Vagina (tissue), 2 donors: ENCODE data around the gene HSPA9. TPM values are rescaled to one million over a fixed set of nuclear protein-coding genes. Genes with fewer than 3 reads are reported as not detected.

Experiments
- DNase-seq, 2 donors: peaks; one replicate each; pipeline ENCODE4 v3.0.0-alpha.2; 2017; ENCODE audit errors: extremely low spot score in 2 of 2
- H3K27ac ChIP-seq: fragments of 200-600 bp; sonication (generic); one replicate; pipeline ENCODE4 v1.5.1; 2019
- H3K27me3 ChIP-seq: fragments of 200-600 bp; sonication (generic); one replicate; pipeline ENCODE4 v1.5.1; 2019
- H3K36me3 ChIP-seq, 2 donors: fragments of 200-600 bp; sonication (generic); one replicate each; pipeline ENCODE4 v1.5.1; 2017 to 2019
- H3K4me1 ChIP-seq: fragments of 200-600 bp; sonication (generic); one replicate; pipeline ENCODE4 v1.5.1; 2019
- H3K4me3 ChIP-seq, 2 donors: fragments of 200-600 bp; sonication (generic); 1 replicate in 1 of 2; 2 replicates in 1 of 2; pipeline ENCODE4 v1.5.1; 2016 to 2019
- H3K9me3 ChIP-seq: fragments of 200-600 bp; sonication (generic); one replicate; pipeline ENCODE4 v1.5.1; 2019
- POLR2A ChIP-seq, 2 donors: fragments of 450-650 bp; IDR thresholded peaks; one replicate each; pipeline ENCODE4 v1.6.1; 2017; ENCODE audit warnings: antibody characterized with exemption in 2 of 2, mild to moderate bottlenecking in 2 of 2, moderate library complexity in 2 of 2
- POLR2AphosphoS5 ChIP-seq, 2 donors: sonication (generic); formaldehyde crosslinking; IDR thresholded peaks; one replicate each; pipeline ENCODE4 v1.9.0; 2017; ENCODE audit warnings: antibody characterized with exemption in 2 of 2, mild to moderate bottlenecking in 2 of 2, low read depth in 1 of 2; ENCODE audit not compliant: insufficient read depth in 1 of 2
- intact Hi-C: fragments of 100-400 bp; cut with DNase I; formaldehyde crosslinking; loops from one replicate; pipeline ENCODE4 v1.15.1; 2023
- total RNA-seq: library from RNA; depleted of rRNA; stranded (reverse); fragments of >200 nt; gene quantifications from one replicate; pipeline ENCODE4 v1.2.3, GENCODE V29; 2016
- TF ChIP-seq, protein P1 (sequence below), 3 experiments: fragments of 450-650 bp in 2 of 3; fragments of 200-600 bp in 1 of 3; sonication (generic) in 1 of 3; IDR thresholded peaks; one replicate each; pipeline ENCODE4 v1.5.1; 2017 to 2019; ENCODE audit warnings: antibody characterized with exemption in 3 of 3, mild to moderate bottlenecking in 2 of 3, moderate library complexity in 2 of 3

The HSPA9 gene
- 156 TPM for total RNA-seq

DNA sequence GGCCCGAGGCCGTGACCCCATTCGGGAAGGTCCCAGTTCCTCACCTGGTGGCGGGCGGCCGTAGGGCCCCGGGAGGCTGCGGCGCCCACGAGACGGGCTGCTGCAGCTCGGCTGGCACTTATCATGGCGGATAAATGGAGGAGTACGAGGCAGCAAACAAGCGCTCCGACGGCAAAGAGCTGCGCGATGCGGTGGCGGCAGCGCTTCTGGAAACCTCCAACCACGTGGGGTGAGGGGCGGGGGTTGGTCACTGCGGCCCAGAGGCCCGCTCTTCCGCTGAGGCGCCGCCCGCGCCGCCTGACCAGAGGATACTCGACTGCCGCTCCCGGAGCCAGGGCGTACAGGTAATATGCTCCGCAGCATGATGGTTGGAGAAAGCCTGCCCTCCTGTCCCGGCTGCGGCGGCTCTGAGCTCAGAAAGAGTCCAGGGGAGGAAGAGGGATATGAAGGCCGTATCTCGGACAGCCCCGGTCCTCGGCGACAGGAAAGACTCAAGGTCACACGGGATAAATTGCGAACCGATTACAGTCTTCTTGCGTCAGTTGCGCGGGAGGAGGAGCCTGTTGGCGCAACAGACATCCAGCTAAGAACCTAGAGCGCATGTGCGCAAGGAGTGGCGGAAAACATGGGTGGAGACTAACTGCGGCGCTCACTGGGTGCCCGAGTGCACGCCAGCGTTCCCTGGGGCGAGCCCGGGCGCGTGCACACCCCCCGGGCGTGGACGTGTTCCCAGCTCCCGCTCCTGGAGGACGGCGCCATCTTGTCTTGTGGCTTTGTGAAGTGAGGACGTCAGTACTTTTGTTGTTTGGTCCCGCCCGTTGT, at the start of gene HSPA9:
Gene HSPA9, minus strand, starts transcription at position 208 of the 822 bp plus-strand sequence. Its CDS starts 83 bp downstream, at position 125.
- peaks cover 42% of the 10 kb centered on the region for H3K4me1 ChIP-seq
- intact Hi-C loops = loop anchor here (1.0 to 10.0 kb wide), 2 partner anchors 32 to 179 kb away; partner anchors contain the start of genes CTNNA1 and ETF1
- TF ChIP-seq POLR2A (IDR thresholded peaks at IDR 0.05) (peak in 1 of 2 donors; percentile 91), POLR2AphosphoS5 (IDR thresholded peaks at IDR 0.05; ENCODE audit: insufficient read depth in 1 of 2, low read depth in 1 of 2) (peak; percentile 99)
- TF ChIP-seq, protein P1, sequence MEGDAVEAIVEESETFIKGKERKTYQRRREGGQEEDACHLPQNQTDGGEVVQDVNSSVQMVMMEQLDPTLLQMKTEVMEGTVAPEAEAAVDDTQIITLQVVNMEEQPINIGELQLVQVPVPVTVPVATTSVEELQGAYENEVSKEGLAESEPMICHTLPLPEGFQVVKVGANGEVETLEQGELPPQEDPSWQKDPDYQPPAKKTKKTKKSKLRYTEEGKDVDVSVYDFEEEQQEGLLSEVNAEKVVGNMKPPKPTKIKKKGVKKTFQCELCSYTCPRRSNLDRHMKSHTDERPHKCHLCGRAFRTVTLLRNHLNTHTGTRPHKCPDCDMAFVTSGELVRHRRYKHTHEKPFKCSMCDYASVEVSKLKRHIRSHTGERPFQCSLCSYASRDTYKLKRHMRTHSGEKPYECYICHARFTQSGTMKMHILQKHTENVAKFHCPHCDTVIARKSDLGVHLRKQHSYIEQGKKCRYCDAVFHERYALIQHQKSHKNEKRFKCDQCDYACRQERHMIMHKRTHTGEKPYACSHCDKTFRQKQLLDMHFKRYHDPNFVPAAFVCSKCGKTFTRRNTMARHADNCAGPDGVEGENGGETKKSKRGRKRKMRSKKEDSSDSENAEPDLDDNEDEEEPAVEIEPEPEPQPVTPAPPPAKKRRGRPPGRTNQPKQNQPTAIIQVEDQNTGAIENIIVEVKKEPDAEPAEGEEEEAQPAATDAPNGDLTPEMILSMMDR (IDR thresholded peaks at IDR 0.05) = peak in 2 of 3 experiments; percentile 10 to 16

DNA sequence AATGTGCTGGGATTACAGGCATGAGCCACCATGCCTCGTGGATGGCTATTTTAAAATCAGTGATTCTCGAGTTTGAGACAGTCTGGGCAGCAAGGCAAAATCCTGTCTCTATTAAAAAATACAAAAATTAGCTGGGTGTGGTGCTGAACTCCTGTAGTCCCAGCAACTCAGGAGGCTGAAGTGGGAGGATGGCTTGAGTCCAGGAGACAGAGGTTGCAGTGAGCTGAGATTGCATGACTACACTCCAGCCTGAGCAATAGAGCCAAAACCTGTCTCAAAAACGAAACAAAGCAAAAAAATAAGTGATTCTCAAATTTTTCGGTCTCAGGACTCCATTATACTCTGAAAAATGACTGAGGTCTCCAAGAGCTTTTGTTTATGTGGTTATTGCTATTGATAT, 47.9 kb upstream of the HSPA9 start:
- Histone ChIP-seq H3K27me3 (no peaks in the 10 kb centered on the region), H3K4me1 (no peaks in the 10 kb centered on the region), H3K9me3 (no peaks in the 10 kb centered on the region), H3K36me3 (no peaks in the 10 kb centered on the region), H3K27ac (no peak overlapping the region), H3K4me3 (no peak overlapping the region)
- intact Hi-C loops = no loop called here
- DNase-seq = no peak
- TF ChIP-seq, protein P1 (IDR thresholded peaks at IDR 0.05) = no peak
- TF ChIP-seq POLR2AphosphoS5 (IDR thresholded peaks at IDR 0.05; ENCODE audit: insufficient read depth in 1 of 2, low read depth in 1 of 2) = peak in 1 of 2 donors; percentile 25

More for the DNA sequence above, at the start of gene HSPA9:
- Histone ChIP-seq H3K9me3 (no peaks in the 10 kb centered on the region), H3K4me3 (peak within 1 kb of the TSS; percentile 78 to 100), H3K27ac (peak within 1 kb of the TSS; percentile 99), H3K36me3 (peaks cover 6 to 31% of the 10 kb centered on the region in 2 donors), H3K27me3 (no peaks in the 10 kb centered on the region)
- DNase-seq = peak; percentile 99

DNA sequence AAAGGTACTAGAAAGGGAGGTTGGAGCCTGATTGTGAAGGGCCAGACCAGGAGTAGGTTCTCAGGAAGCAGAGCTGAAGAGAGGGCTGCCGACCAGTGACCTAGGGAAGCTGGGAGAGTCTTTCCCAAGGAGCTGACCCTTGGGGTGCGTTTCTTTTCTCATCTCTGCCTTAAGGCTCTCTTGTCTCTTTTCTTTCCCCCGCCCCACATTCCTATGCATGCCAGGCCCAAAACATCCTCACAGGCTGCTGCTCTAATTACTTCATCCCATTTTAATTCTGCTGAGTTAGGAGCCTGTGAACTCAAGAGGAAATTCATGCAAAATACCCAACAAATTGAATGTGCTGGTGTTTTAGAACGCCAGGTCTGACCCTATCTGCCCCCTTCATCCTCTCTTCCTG, 46.9 kb upstream of the HSPA9 start:
- Histone ChIP-seq H3K27ac (no peak overlapping the region), H3K9me3 (no peaks in the 10 kb centered on the region), H3K4me3 (no peak overlapping the region), H3K4me1 (no peaks in the 10 kb centered on the region), H3K27me3 (no peaks in the 10 kb centered on the region), H3K36me3 (no peaks in the 10 kb centered on the region)
- DNase-seq = no peak
- TF ChIP-seq, protein P1 (IDR thresholded peaks at IDR 0.05) = no peak
- TF ChIP-seq POLR2AphosphoS5 (IDR thresholded peaks at IDR 0.05; ENCODE audit: insufficient read depth in 1 of 2, low read depth in 1 of 2) (no peak), POLR2A (IDR thresholded peaks at IDR 0.05) (no peak)
- intact Hi-C loops = no loop called here

DNA sequence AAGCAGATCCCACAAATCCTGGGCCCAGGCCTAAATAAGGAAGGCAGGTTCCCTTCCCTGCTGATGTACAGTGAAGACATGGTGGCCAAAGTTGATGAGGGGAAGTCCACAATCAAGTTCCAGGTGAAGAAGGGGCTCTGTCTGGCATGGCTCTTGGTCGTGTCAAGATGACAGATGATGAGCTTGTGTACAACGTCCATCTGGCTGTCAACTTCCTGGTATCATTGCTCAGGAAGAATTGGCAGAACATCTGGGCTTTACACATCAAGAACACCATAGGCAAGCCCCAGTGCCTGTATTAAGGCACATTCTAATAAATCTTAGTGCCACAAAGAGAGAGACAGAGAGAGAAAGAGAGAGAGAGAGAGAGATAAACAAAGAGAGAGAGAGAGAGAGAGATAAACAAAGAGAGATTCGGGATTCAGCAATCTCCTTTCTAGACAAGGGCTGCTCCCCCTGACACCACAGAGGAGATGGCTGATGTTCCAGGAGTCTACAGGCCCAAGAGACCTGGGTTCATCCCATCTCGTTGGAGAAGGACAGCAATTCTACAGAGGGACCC, 45.5 kb upstream of the HSPA9 start:
- H3K36me3 ChIP-seq = no peaks in the 10 kb centered on the region
- intact Hi-C loops = no loop called here
- DNase-seq = no peak
- H3K27ac ChIP-seq = no peak overlapping the region
- H3K27me3 ChIP-seq = no peaks in the 10 kb centered on the region
- TF ChIP-seq, protein P1 (IDR thresholded peaks at IDR 0.05) = no peak
- TF ChIP-seq POLR2AphosphoS5 (IDR thresholded peaks at IDR 0.05; ENCODE audit: insufficient read depth in 1 of 2, low read depth in 1 of 2) = no peak
- TF ChIP-seq POLR2A (IDR thresholded peaks at IDR 0.05) = no peak
- H3K4me1 ChIP-seq = no peaks in the 10 kb centered on the region
- H3K4me3 ChIP-seq = no peak overlapping the region
- H3K9me3 ChIP-seq = no peaks in the 10 kb centered on the region

DNA sequence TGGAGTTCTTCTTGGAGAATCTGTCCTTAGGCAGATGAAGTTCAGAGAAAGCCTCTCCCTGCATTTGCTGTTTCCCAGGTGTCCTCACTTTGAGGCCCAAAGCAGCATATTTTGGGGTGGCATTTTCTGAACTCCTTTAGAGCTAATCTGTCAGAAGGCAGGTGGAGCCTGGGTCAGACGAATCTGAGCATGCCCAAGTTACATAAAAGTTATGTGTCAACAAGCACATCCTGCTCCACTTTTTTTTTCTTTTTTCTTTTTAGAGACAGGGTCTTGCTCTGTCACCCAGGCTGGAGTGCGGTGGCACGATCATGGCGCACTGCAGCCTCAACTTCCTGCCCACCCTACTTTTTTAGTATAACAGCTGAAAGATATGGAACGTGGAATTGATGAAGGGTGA, 41.3 kb upstream of the HSPA9 start:
- TF ChIP-seq POLR2A (IDR thresholded peaks at IDR 0.05) (no peak), POLR2AphosphoS5 (IDR thresholded peaks at IDR 0.05; ENCODE audit: insufficient read depth in 1 of 2, low read depth in 1 of 2) (no peak)
- TF ChIP-seq, protein P1 (IDR thresholded peaks at IDR 0.05) = no peak

More for the DNA sequence above, 41.3 kb upstream of the HSPA9 start:
- H3K36me3 ChIP-seq = no peaks in the 10 kb centered on the region
- peaks cover 5% of the 10 kb centered on the region for H3K4me1 ChIP-seq
- H3K27me3 ChIP-seq = no peaks in the 10 kb centered on the region
- no peak overlapping the region for H3K27ac ChIP-seq
- no peak overlapping the region for H3K4me3 ChIP-seq
- intact Hi-C loops = no loop called here
- no peak for DNase-seq
- H3K9me3 ChIP-seq = no peaks in the 10 kb centered on the region
